Neural progenitor cell (in vitro differentiated cells): ENCODE measurements around the gene P4HA3. TPM values are rescaled to one million over a fixed set of nuclear protein-coding genes. Genes with fewer than 3 reads are reported as not detected.

Experiments used
- DNase-seq: peaks from one replicate; pipeline ENCODE4 v3.0.0-alpha.2; 2016; ENCODE audit warnings: low spot score
- H2AFZ ChIP-seq: fragments of 200-600 bp; sonication (generic); replicated peaks from 2 replicates; pipeline ENCODE4 v1.6.1; 2016; ENCODE audit warnings: antibody characterized with exemption
- H3F3A ChIP-seq: fragments of 200-600 bp; sonication (generic); 2 replicates; pipeline ENCODE4 v1.6.1; 2016; ENCODE audit warnings: antibody characterized with exemption, low read depth
- H3K27ac ChIP-seq: fragments of 200-600 bp; sonication (generic); 2 replicates; pipeline ENCODE4 v1.5.1; 2016; ENCODE audit warnings: mild to moderate bottlenecking
- H3K27me3 ChIP-seq: fragments of 200-600 bp; sonication (generic); 2 replicates; pipeline ENCODE4 v1.6.1; 2016; ENCODE audit warnings: mild to moderate bottlenecking, moderate library complexity
- H3K36me3 ChIP-seq: fragments of 200-600 bp; sonication (generic); 2 replicates; pipeline ENCODE4 v1.5.1; 2016
- H3K4me1 ChIP-seq: fragments of 200-600 bp; sonication (generic); 2 replicates; pipeline ENCODE4 v1.6.1; 2016; ENCODE audit warnings: mixed run types
- H3K4me2 ChIP-seq: fragments of 200-600 bp; sonication (generic); 2 replicates; pipeline ENCODE4 v1.6.1; 2016
- H3K4me3 ChIP-seq: fragments of 200-600 bp; sonication (generic); 2 replicates; pipeline ENCODE4 v1.5.1; 2016
- H3K79me2 ChIP-seq: fragments of 200-600 bp; sonication (generic); 2 replicates; pipeline ENCODE4 v1.6.1; 2016; ENCODE audit warnings: low read depth
- H3K9ac ChIP-seq: fragments of 200-600 bp; sonication (generic); 2 replicates; pipeline ENCODE4 v1.6.1; 2016
- H3K9me3 ChIP-seq: fragments of 200-600 bp; sonication (generic); 2 replicates; pipeline ENCODE4 v1.5.1; 2016; ENCODE audit warnings: low read depth
- H4K20me1 ChIP-seq: fragments of 200-600 bp; sonication (generic); 2 replicates; pipeline ENCODE4 v1.6.1; 2016; ENCODE audit warnings: low read depth
- H3K27ac Mint-ChIP-seq: 3 replicates; pipeline ENCODE4 v1.8.0; 2021; ENCODE audit warnings: mixed read lengths
- H3K27me3 Mint-ChIP-seq: 2 replicates; pipeline ENCODE4 v1.8.0; 2022; ENCODE audit warnings: low read depth, mild to moderate bottlenecking, inconsistent platforms, moderate library complexity, mixed read lengths; ENCODE audit not compliant: insufficient read depth
- H3K36me3 Mint-ChIP-seq: 3 replicates; pipeline ENCODE4 v1.8.0; 2021; ENCODE audit warnings: mixed read lengths
- H3K4me1 Mint-ChIP-seq: 3 replicates; pipeline ENCODE4 v1.8.0; 2021; ENCODE audit warnings: mixed read lengths
- H3K4me3 Mint-ChIP-seq: 3 replicates; pipeline ENCODE4 v1.8.0; 2021; ENCODE audit warnings: mild to moderate bottlenecking, moderate library complexity, mixed read lengths
- H3K9me3 Mint-ChIP-seq: 3 replicates; pipeline ENCODE4 v1.8.0; 2020; ENCODE audit warnings: mixed read lengths
- CTCF ChIP-seq: fragments of 200-600 bp; sonication (generic); IDR thresholded peaks from 2 replicates; pipeline ENCODE4 v1.5.1; 2017; ENCODE audit warnings: antibody characterized with exemption, mild to moderate bottlenecking
- EZH2 ChIP-seq: fragments of 200-600 bp; sonication (generic); IDR thresholded peaks from 2 replicates; pipeline ENCODE4 v1.6.1; 2017; ENCODE audit warnings: antibody characterized with exemption, mild to moderate bottlenecking, moderate library complexity
- EZH2phosphoT487 ChIP-seq: fragments of 200-600 bp; sonication (generic); IDR thresholded peaks from 2 replicates; pipeline ENCODE4 v1.6.1; 2017; ENCODE audit warnings: antibody characterized with exemption
- total RNA-seq: library from RNA; depleted of rRNA; stranded (reverse); fragments of >200 nt; gene quantifications from 2 replicates; pipeline ENCODE4 v1.2.3, GENCODE V29; 2015; ENCODE audit warnings: low replicate concordance

Gene P4HA3
- total RNA-seq, 1 donor from 2014 or later: not detected

DNA sequence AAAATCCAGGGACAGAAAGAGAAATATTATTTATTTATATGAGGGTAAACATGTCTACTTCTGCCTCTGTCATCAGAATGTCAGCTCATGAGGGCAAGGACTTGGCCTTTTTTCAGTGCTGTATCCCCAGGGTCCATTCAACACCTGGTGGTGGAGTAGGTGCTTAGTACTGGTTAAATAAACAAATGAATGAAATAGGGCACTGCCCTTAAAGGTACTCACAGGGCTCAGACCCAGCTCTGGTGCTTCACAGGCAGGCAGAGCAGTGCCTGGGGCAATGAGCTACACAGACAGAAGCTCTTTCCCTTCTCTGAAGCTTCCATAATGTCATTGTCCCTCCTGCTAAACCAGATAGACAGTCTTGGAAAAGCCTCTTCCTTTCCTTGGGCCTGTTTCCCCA, 30.9 kb downstream of the P4HA3 start:
- Mint-ChIP-seq H3K4me3 (no peak overlapping the region), H3K9me3 (no peaks in the 10 kb centered on the region), H3K4me1 (peaks cover 3% of the 10 kb centered on the region), H3K27me3 (no peaks in the 10 kb centered on the region), H3K27ac (no peak overlapping the region), H3K36me3 (no peaks in the 10 kb centered on the region)
- Histone ChIP-seq H3K36me3 (no peaks in the 10 kb centered on the region), H3K27ac (no peak overlapping the region), H3K9ac (no peak overlapping the region), H3K4me3 (no peak overlapping the region), H3K9me3 (no peaks in the 10 kb centered on the region), H3K27me3 (no peaks in the 10 kb centered on the region), H3K4me2 (no peak overlapping the region), H3F3A (no peaks in the 10 kb centered on the region), H2AFZ (no peak overlapping the region), H3K4me1 (no peaks in the 10 kb centered on the region), H4K20me1 (no peaks in the 10 kb centered on the region), H3K79me2 (no peaks in the 10 kb centered on the region)
- TF ChIP-seq CTCF: no peak
- no peak for TF ChIP-seq EZH2phosphoT487
- TF ChIP-seq EZH2: no peak
- no peak for DNase-seq

DNA sequence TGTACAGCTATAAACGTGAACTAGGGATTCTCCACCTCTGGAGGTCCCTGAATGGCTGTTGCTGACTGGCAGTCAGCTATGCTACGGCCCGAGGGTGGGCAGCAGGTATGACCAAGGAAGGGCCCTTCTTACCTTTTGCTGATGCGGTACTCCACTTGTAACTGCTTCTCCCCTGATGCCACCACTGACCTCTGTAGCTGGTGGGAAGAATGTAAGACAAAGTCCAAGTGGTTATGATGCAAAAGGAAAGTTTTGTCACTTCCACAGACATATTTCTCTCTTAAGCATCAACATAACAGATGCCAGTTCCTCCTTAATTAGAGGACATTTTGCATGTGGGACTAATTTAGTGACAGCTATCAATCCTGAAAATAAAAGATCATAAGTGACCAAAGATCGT, 32.2 kb downstream of the P4HA3 start:
- no peak overlapping the region for H3K27ac ChIP-seq
- H3K9ac ChIP-seq: no peak overlapping the region
- H2AFZ ChIP-seq: no peak overlapping the region
- no peaks in the 10 kb centered on the region for H3K27me3 ChIP-seq
- no peaks in the 10 kb centered on the region for H3K36me3 ChIP-seq
- Mint-ChIP-seq H3K9me3 (no peaks in the 10 kb centered on the region), H3K4me1 (peaks cover 3% of the 10 kb centered on the region), H3K27me3 (no peaks in the 10 kb centered on the region), H3K36me3 (no peaks in the 10 kb centered on the region), H3K4me3 (no peak overlapping the region), H3K27ac (no peak overlapping the region)
- DNase-seq: no peak
- H3K4me1 ChIP-seq: no peaks in the 10 kb centered on the region
- H4K20me1 ChIP-seq: no peaks in the 10 kb centered on the region
- TF ChIP-seq EZH2 (no peak), EZH2phosphoT487 (no peak), CTCF (no peak)
- H3K4me3 ChIP-seq: no peak overlapping the region
- H3K4me2 ChIP-seq: no peak overlapping the region
- H3K9me3 ChIP-seq: no peaks in the 10 kb centered on the region
- no peaks in the 10 kb centered on the region for H3F3A ChIP-seq
- H3K79me2 ChIP-seq: no peaks in the 10 kb centered on the region

GRCh38 chr11:74278721-74279161, 32.7 kb downstream of the P4HA3 start:
- no peak overlapping the region for H3K27ac Mint-ChIP-seq
- Histone ChIP-seq H3K4me3 (no peak overlapping the region), H3F3A (no peaks in the 10 kb centered on the region), H3K27ac (no peak overlapping the region), H2AFZ (no peak overlapping the region), H3K79me2 (no peaks in the 10 kb centered on the region), H4K20me1 (no peaks in the 10 kb centered on the region), H3K9ac (no peak overlapping the region), H3K4me1 (no peaks in the 10 kb centered on the region), H3K4me2 (no peak overlapping the region), H3K36me3 (no peaks in the 10 kb centered on the region), H3K9me3 (no peaks in the 10 kb centered on the region), H3K27me3 (no peaks in the 10 kb centered on the region)
- H3K4me3 Mint-ChIP-seq: no peak overlapping the region
- H3K4me1 Mint-ChIP-seq: peaks cover 3% of the 10 kb centered on the region
- DNase-seq: no peak
- no peaks in the 10 kb centered on the region for H3K36me3 Mint-ChIP-seq
- no peaks in the 10 kb centered on the region for H3K9me3 Mint-ChIP-seq
- H3K27me3 Mint-ChIP-seq: no peaks in the 10 kb centered on the region
- no peak for TF ChIP-seq EZH2
- no peak for TF ChIP-seq CTCF

- H3K9ac ChIP-seq: no peak overlapping the region
- Mint-ChIP-seq H3K36me3 (no peaks in the 10 kb centered on the region), H3K27ac (no peak overlapping the region), H3K9me3 (no peaks in the 10 kb centered on the region), H3K4me3 (no peak overlapping the region), H3K4me1 (peaks cover 3% of the 10 kb centered on the region), H3K27me3 (no peaks in the 10 kb centered on the region)
- no peak overlapping the region for H2AFZ ChIP-seq
- no peak overlapping the region for H3K4me2 ChIP-seq
- TF ChIP-seq CTCF: no peak
- TF ChIP-seq EZH2: no peak
- no peak for TF ChIP-seq EZH2phosphoT487
- H3K27ac ChIP-seq: no peak overlapping the region
- H4K20me1 ChIP-seq: no peaks in the 10 kb centered on the region
- DNase-seq: no peak
- H3K36me3 ChIP-seq: no peaks in the 10 kb centered on the region
- no peaks in the 10 kb centered on the region for H3K79me2 ChIP-seq
- no peaks in the 10 kb centered on the region for H3F3A ChIP-seq
- H3K27me3 ChIP-seq: no peaks in the 10 kb centered on the region
- no peaks in the 10 kb centered on the region for H3K9me3 ChIP-seq
- H3K4me3 ChIP-seq: no peak overlapping the region
- H3K4me1 ChIP-seq: no peaks in the 10 kb centered on the region
Observed at GRCh38 chr11:74278103-74278502, 33.3 kb downstream of the P4HA3 start.
